SH-SY5Y (cell line): ENCODE data around the gene TATDN3.

ENCODE experiments used
- GATA2 ChIP-seq: IDR thresholded peaks from 2 replicates; pipeline ENCODE4 v1.6.1; 2011; ENCODE audit warnings: mild to moderate bottlenecking, low read depth, low read length
- GATA3 ChIP-seq: IDR thresholded peaks from 2 replicates; pipeline ENCODE4 v1.6.1; 2011; ENCODE audit warnings: low read depth, mild to moderate bottlenecking, low read length, moderate library complexity

GRCh38 chr1:212864201-212864600 lies 72.5 kb downstream of the TATDN3 start:
- no peak for TF ChIP-seq GATA2
- no peak for TF ChIP-seq GATA3
